HUES64 (cell line): Measurements from ENCODE around the gene FILIP1L.

ENCODE experiments used
- H3K27ac ChIP-seq: 2 replicates; pipeline ENCODE4 v1.7.0; 2013; ENCODE audit warnings: low read depth, low read length, inconsistent platforms
- H3K27me3 ChIP-seq: 2 replicates; pipeline ENCODE4 v1.6.1; 2013; ENCODE audit warnings: mild to moderate bottlenecking, low read length; ENCODE audit not compliant: insufficient read depth
- H3K36me3 ChIP-seq: 2 replicates; pipeline ENCODE4 v1.6.1; 2013; ENCODE audit warnings: mild to moderate bottlenecking, low read length; ENCODE audit not compliant: insufficient read depth
- H3K4me1 ChIP-seq: 2 replicates; pipeline ENCODE4 v1.6.1; 2013; ENCODE audit warnings: mild to moderate bottlenecking, low read length, moderate library complexity; ENCODE audit not compliant: insufficient read depth
- H3K4me3 ChIP-seq: 2 replicates; pipeline ENCODE4 v1.5.1; 2013; ENCODE audit warnings: mild to moderate bottlenecking, low read length, moderate library complexity
- H3K9ac ChIP-seq: 2 replicates; pipeline ENCODE4 v1.6.1; 2013; ENCODE audit warnings: mild to moderate bottlenecking, low read depth, low read length
- H3K9me3 ChIP-seq: 2 replicates; pipeline ENCODE4 v1.6.1; 2013; ENCODE audit warnings: low read depth, low read length; ENCODE audit not compliant: insufficient read depth
- WGBS: fragments of 150-250, 120-280 bp; methylation state at CpG from one replicate; pipeline ENCODE4 v1.1.7; 2013; ENCODE audit warnings: missing lambda C conversion rate; 5-methylcytosine and 5-hydroxymethylcytosine counted together

Gene FILIP1L

DNA sequence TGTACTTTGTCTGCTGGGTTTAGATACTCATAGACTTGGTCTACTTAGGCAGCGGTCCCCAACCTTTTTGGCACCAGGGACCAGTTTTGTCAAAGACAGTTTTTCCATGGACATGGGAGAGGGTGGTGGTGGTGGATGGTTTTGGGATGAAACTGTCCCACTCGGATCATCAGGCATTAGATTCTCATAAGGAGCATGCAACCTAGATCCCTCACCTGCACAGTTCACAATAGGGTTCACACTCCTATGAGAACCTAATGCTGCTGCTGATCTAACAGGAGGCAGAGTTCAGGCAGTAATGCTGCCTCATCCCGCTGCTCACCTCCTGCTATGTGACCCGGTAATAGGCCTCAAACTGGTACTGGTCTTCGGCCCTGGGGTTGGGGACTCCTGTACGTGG, 251.3 kb downstream of the FILIP1L start:
- H3K9me3 ChIP-seq: no peaks in the 10 kb centered on the region
- no peak overlapping the region for H3K4me3 ChIP-seq
- H3K4me1 ChIP-seq: peaks cover 23% of the 10 kb centered on the region
- H3K36me3 ChIP-seq: no peaks in the 10 kb centered on the region
- no peak overlapping the region for H3K9ac ChIP-seq
- 86% methylated on average over 6 of the region's 6 CpGs for WGBS
- H3K27ac ChIP-seq: no peak overlapping the region
- peaks cover 23% of the 10 kb centered on the region for H3K27me3 ChIP-seq

- Histone ChIP-seq H3K36me3 (no peaks in the 10 kb centered on the region), H3K9me3 (no peaks in the 10 kb centered on the region), H3K27ac (no peak overlapping the region), H3K9ac (no peak overlapping the region), H3K27me3 (peaks cover 15% of the 10 kb centered on the region), H3K4me3 (no peak overlapping the region), H3K4me1 (peaks cover 15% of the 10 kb centered on the region; the same call in 1 of the 2 replicates)
- 94% methylated on average over 2 of the region's 2 CpGs for WGBS
Observed at GRCh38 chr3:99862208-99862607, 252.1 kb downstream of the FILIP1L start.

DNA sequence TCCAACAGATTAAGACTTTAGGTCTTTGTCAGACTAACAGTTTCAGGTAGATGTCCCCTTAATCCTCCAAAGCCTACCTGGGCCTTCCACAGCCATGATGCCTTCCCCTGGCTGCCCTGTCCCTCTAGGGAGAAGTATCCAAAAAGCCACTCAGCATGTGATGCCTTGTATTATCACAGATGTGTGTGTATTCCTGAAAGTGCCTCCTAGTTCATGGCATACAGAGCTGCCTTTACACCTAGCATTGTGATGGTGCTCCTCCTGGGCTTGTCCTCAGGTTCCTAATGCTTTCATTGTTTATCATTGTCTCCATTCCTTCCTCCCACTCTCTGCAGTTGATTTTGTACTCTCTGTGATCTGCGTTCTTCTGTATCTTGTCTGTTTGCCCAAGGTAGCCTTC, 253.1 kb downstream of the FILIP1L start:
- 84% methylated on average over 1 of the region's 1 CpG for WGBS
- Histone ChIP-seq H3K9ac (no peak overlapping the region), H3K9me3 (no peaks in the 10 kb centered on the region), H3K27me3 (peaks cover 5% of the 10 kb centered on the region), H3K27ac (no peak overlapping the region), H3K4me1 (peaks cover 6% of the 10 kb centered on the region; the same call in 1 of the 2 replicates), H3K36me3 (no peaks in the 10 kb centered on the region), H3K4me3 (no peak overlapping the region)

- H3K36me3 ChIP-seq: no peaks in the 10 kb centered on the region
- H3K4me3 ChIP-seq: no peak overlapping the region
- H3K27me3 ChIP-seq: no peaks in the 10 kb centered on the region
- H3K27ac ChIP-seq: no peak overlapping the region
- H3K9me3 ChIP-seq: no peaks in the 10 kb centered on the region
- no peak overlapping the region for H3K9ac ChIP-seq
- H3K4me1 ChIP-seq: peaks cover 14% of the 10 kb centered on the region
- whole genome bisulfite sequencing: 90% methylated on average over 1 of the region's 1 CpG
Observed at GRCh38 chr3:99859825-99860224, 254.5 kb downstream of the FILIP1L start.

GRCh38 chr3:99858469-99858868, 255.8 kb downstream of the FILIP1L start:
- 92% methylated on average over 1 of the region's 2 CpGs for WGBS

DNA sequence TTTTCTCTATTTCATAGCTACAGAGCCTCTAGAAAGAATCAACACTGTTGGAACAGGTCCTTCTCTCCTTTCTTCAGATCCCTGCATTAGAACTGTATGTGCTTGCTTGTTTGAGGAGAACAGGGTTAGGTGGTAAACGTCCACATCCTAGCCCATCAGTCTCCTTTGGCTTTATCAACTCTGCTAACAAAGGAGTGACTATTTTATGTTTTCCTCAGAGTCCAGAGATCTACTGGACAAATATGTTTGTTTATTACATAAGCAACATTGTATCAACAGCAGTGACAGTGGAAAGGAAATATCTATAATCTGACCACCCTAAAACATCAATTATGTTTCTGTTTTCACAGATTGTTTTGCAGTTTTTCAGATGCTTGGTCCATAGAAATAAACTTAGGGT, 257.0 kb downstream of the FILIP1L start:
- Histone ChIP-seq H3K4me1 (peaks cover 32% of the 10 kb centered on the region), H3K9me3 (no peaks in the 10 kb centered on the region), H3K9ac (no peak overlapping the region), H3K27ac (no peak overlapping the region), H3K36me3 (no peaks in the 10 kb centered on the region), H3K4me3 (no peak overlapping the region), H3K27me3 (no peaks in the 10 kb centered on the region)
- WGBS: no CpG with 5 or more reads among the region's 1 CpG

More at GRCh38 chr3:99858469-99858868, 255.8 kb downstream of the FILIP1L start:
- peaks cover 25% of the 10 kb centered on the region for H3K4me1 ChIP-seq
- H3K27ac ChIP-seq: no peak overlapping the region
- no peak overlapping the region for H3K4me3 ChIP-seq
- no peak overlapping the region for H3K9ac ChIP-seq
- H3K9me3 ChIP-seq: no peaks in the 10 kb centered on the region
- no peaks in the 10 kb centered on the region for H3K27me3 ChIP-seq
- H3K36me3 ChIP-seq: no peaks in the 10 kb centered on the region

DNA sequence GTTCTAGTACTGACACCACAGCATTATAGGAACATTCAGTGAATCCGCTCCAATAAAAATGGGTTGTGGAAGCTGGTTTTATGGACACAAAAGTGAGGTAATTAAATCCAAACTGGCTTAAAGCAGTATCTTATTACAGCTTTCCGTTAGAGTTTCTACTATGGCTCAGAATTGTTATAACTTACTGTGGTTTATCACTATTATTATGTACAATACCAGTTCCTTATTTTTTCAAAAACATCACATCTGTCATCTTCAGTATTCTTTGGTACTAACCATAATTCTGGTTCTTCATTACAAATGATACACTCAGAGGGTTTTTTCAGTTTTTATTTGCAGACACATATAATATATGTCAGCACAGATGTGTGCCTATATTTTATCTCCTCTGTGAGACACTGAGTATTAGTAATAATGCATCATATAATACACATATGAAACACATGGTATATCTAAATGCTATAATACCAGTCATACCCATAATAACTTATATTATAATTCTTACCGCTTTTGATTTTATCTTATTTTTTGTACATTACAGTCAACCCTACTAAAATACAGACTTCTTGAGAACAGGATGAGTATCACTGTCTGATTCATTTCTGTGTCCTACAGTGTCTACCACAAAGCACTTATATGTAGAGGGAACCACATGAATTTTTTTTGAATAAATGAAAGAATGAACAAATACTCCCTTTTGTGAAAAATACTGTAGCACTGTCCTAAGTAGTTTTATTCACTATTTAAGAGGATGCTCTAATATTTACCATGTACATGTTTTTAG, 257.7 kb downstream of the FILIP1L start:
- 100% methylated on average over 2 of the region's 3 CpGs for WGBS
- Histone ChIP-seq H3K9ac (no peak overlapping the region), H3K36me3 (no peaks in the 10 kb centered on the region), H3K4me1 (peaks cover 32% of the 10 kb centered on the region), H3K27ac (no peak overlapping the region), H3K9me3 (no peaks in the 10 kb centered on the region), H3K27me3 (no peaks in the 10 kb centered on the region), H3K4me3 (no peak overlapping the region)

GRCh38 chr3:99855900-99856299, 258.4 kb downstream of the FILIP1L start:
- H3K36me3 ChIP-seq: no peaks in the 10 kb centered on the region
- H3K9me3 ChIP-seq: no peaks in the 10 kb centered on the region
- 93% methylated on average over 1 of the region's 1 CpG for WGBS
- no peaks in the 10 kb centered on the region for H3K27me3 ChIP-seq
- H3K4me1 ChIP-seq: peaks cover 29% of the 10 kb centered on the region
- H3K9ac ChIP-seq: no peak overlapping the region
- H3K27ac ChIP-seq: no peak overlapping the region
- no peak overlapping the region for H3K4me3 ChIP-seq

DNA sequence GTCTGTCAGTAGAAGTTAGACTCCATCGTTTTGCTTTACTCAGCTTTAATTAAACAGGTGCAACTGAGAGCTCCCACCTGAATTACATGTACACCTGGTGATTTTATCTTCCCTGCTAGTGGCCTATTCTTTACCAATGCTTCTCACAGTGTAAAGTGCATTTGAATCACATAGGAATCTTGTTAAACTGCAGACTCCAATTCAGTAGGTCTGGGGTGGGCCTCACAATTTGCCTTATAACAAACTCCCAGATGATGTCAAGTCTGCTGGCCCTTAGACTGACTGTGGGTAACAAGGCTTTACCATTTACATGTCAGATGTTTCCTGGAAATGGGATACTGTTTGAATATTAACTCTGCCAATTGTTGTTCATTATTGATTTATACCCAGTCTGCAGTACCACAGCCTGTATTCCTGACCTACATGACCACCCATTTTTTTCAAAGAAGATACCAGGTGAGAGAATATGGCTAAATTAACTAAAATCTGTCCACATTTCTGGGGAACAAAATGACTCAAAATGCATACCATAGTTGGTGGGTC, 259.5 kb downstream of the FILIP1L start:
- no peaks in the 10 kb centered on the region for H3K27me3 ChIP-seq
- no peaks in the 10 kb centered on the region for H3K36me3 ChIP-seq
- peaks cover 35% of the 10 kb centered on the region for H3K4me1 ChIP-seq
- no peak overlapping the region for H3K27ac ChIP-seq
- no peak overlapping the region for H3K4me3 ChIP-seq
- no peak overlapping the region for H3K9ac ChIP-seq
- H3K9me3 ChIP-seq: no peaks in the 10 kb centered on the region
- 88% methylated on average over 1 of the region's 1 CpG for WGBS

DNA sequence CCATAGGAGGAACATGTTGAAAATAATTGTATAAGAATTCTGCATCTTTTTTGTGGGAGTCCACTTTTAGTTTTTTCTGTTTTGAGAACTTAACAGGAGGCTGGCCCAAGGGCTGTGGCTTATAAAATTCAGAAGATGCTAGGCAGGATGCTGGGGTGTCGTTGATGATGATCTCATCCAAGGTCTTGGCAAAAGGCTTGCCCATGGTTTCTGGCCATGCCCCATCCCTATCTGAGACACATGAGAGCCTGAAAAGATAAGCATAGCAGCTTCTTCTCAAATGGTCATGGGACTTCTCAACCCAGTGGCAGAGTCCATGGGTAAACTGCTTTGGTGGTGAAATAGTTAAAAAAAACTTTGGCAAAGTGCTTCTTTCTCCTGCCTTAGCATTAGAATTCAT, 261.4 kb downstream of the FILIP1L start:
- H3K4me3 ChIP-seq: no peak overlapping the region
- no peaks in the 10 kb centered on the region for H3K9me3 ChIP-seq
- 93% methylated on average over 1 of the region's 1 CpG for WGBS
- no peaks in the 10 kb centered on the region for H3K36me3 ChIP-seq
- H3K27ac ChIP-seq: no peak overlapping the region
- peaks cover 35% of the 10 kb centered on the region for H3K4me1 ChIP-seq
- no peak overlapping the region for H3K9ac ChIP-seq
- H3K27me3 ChIP-seq: no peaks in the 10 kb centered on the region

- no peaks in the 10 kb centered on the region for H3K36me3 ChIP-seq
- peaks cover 35% of the 10 kb centered on the region for H3K4me1 ChIP-seq
- H3K9me3 ChIP-seq: no peaks in the 10 kb centered on the region
- no peak overlapping the region for H3K4me3 ChIP-seq
- H3K9ac ChIP-seq: no peak overlapping the region
- H3K27me3 ChIP-seq: no peaks in the 10 kb centered on the region
- 100% methylated on average over 1 of the region's 1 CpG for WGBS
- no peak overlapping the region for H3K27ac ChIP-seq
Observed at GRCh38 chr3:99851955-99852354, 262.3 kb downstream of the FILIP1L start.
